HFF-Myc (cell line): ENCODE measurements around the gene IL27RA.

ENCODE experiments used
- DNase-seq: peaks from one replicate; pipeline ENCODE4 v3.0.0-alpha.2; 2011; ENCODE audit warnings: low read depth; ENCODE audit errors: extremely low read depth
- H3K4me3 ChIP-seq: replicated peaks from 2 replicates; pipeline ENCODE4 v1.5.1; 2011; ENCODE audit warnings: low read depth, mild to moderate bottlenecking, control low read depth, low read length
- TF ChIP-seq, protein P1 (sequence below): IDR thresholded peaks from 2 replicates; pipeline ENCODE4 v1.5.1; 2012; ENCODE audit warnings: mild to moderate bottlenecking, low read depth, low read length, control low read depth; ENCODE audit errors: missing control alignments

The IL27RA gene

GRCh38 chr19:14101003-14101545, 69.5 kb downstream of the IL27RA start:
- H3K4me3 ChIP-seq: no peak overlapping the region
- DNase-seq: no peak
- TF ChIP-seq, protein P1, sequence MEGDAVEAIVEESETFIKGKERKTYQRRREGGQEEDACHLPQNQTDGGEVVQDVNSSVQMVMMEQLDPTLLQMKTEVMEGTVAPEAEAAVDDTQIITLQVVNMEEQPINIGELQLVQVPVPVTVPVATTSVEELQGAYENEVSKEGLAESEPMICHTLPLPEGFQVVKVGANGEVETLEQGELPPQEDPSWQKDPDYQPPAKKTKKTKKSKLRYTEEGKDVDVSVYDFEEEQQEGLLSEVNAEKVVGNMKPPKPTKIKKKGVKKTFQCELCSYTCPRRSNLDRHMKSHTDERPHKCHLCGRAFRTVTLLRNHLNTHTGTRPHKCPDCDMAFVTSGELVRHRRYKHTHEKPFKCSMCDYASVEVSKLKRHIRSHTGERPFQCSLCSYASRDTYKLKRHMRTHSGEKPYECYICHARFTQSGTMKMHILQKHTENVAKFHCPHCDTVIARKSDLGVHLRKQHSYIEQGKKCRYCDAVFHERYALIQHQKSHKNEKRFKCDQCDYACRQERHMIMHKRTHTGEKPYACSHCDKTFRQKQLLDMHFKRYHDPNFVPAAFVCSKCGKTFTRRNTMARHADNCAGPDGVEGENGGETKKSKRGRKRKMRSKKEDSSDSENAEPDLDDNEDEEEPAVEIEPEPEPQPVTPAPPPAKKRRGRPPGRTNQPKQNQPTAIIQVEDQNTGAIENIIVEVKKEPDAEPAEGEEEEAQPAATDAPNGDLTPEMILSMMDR: no peak

- H3K4me3 ChIP-seq: no peak overlapping the region
- TF ChIP-seq, protein P1: no peak
- no peak for DNase-seq
Observed at GRCh38 chr19:14102102-14102696, 70.6 kb downstream of the IL27RA start.

GRCh38 chr19:14102756-14103155, 71.2 kb downstream of the IL27RA start:
- TF ChIP-seq, protein P1: no peak
- H3K4me3 ChIP-seq: no peak overlapping the region
- DNase-seq: no peak
